GM21390 (cell line): ENCODE data around the gene CDK14.
A peak's percentile ranks its signal among the peaks of the same experiment; 100 is the strongest.

Experiments
- ATAC-seq: cut with Tn5 transposase; IDR thresholded peaks from one replicate; pipeline ENCODE4 v1.9.1; 2021; ENCODE audit not compliant: unreplicated experiment

CDK14 gene

DNA sequence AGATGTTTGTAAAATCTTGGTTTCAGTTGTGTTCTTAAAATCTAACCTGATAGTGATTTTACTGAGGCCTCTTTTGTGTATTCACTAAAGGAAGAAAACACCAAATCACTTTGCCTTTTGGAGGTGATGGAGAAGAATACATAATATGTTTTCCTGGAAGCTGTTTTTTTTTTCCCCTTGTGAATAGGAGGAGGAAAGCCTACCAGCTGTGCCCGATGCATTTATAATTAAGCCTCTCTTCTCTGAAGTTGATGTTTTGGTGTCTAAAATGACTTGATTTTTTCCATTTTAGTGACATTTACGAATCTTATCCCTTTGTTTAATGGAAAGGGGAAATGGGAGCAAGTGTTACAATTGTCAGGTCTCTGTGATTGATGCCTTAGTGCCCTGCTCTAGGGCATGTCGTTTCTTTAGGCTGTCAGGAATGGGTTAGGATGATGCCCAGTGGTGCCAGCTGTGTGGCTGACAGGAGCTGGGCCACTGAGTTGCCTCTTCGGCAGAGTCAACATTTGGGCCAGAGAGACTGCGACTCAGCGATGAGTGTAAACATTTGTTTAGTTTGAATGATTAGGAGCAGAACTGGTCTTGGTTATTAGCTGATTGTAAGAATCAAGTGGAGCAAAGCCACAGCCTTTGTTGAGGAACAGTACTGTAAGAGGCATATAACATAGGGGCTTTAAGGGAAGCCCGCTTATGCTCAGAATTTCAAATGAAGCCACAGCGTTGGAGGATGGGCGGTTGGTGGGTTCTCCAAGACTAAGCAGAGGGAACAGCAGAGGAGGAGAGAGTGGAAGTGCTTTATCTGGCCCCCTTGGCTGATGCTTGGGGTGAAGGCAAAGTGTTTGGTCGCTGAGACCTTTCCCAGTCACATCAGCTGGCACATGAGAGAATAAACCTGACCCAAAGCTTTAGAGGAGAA lies 81.6 kb downstream of the CDK14 start:
- no peak for ATAC-seq

DNA sequence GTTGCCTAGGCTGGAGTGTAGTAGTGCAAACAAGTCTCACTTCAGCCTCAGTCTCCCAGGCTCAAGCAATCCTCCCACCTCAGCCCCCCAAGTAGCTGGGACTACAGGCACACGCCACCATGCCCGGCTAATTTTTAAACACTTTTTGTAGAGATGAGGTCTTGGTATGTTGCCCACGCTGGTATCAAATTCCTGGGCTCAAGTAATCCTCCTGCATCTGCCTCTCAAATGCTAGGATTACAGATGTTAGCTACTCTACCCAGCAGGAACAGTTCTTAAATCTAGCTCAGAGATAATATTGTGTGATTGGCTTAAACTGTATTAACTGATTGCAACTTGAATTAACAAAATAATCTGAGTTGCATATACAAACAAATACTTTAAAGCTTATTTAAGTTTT lies 82.9 kb downstream of the CDK14 start:
- ATAC-seq: no peak

DNA sequence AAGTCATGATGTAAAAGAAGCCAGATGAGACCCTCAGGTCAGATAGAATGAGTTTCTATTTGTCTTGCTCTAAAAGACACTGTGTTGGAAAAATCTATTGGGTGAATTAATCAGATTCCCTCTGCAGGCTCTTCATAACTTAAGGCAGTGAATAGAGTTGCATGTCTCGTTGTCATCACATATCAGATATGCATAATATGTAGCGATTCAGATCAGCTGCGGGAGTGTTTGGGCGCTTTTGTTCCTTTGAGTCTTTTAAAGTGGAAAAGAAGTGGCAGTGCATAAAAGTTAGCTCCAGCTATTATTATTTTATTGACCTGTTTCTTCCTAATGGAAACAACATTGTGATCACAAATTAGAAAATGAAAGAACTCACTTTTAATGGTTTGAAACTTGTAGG lies 84.4 kb downstream of the CDK14 start:
- no peak for ATAC-seq

DNA sequence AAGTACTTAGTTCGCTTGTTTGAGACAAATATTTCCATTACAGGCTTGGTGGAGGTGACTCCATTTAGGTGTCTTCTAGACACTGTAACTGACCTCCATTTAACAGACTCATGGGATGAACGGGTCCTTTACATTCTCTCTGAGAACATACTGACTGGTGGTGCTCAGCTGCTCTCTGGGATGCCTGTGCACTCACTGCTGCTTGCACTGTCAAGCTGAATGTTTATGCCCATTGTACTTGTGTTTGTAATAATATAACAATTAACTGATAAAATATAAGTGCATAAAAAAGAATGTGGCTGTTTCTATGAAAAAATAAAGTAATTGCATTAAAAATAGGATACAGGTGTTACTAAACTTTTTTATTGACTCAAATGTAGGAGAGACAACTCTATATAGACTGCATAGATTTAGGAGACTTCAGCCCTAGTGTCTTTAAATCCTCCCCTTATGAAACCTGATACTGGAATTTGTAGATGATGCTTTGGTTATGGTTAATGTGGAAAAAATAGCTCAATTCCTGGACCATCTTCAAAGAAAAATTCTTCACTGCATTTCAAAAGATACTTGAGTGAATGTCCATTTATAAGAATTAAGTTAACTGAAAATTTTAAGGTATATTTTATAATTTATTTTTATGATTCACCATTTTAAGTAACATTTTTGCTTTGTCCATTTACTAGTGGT lies 85.4 kb downstream of the CDK14 start:
- no peak for ATAC-seq

DNA sequence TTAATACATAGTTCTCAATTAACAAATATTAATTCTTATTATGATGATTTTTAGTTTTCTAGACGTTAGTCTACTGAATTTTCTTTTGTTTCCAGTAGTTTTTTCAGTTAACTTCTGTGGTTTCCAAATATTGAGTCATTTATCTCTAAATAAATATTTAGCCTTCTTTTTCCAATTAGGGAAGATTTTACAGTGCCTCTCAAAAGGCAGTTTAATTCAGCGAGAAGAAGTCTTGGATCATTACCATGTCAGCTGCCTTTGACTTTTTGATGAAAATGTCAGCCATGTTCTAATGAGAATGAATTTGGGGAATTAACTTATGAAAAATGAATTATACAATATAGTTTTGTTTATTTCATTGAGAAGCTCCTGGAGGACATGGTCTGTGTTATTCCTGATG lies 90.0 kb downstream of the CDK14 start:
- no peak for ATAC-seq

DNA sequence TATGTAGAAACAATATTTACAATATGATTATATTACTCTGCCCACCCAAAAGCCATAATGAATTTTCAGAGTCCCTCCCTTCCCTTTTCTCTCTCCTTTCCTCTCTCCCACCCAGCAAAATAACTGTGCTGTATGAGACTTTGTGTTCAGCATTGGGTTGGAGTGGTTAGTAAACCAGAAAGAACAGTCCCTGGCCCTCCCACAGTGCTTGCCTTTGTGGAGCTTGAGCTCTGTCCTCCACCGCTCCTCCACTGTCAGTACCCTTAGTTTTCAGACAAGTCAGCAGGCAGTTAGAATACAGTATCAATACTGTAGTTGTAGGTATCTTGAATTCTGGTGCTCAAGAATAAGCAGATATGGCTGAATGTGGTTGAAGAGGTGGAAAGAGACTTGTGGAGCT lies 92.7 kb downstream of the CDK14 start:
- ATAC-seq: no peak

DNA sequence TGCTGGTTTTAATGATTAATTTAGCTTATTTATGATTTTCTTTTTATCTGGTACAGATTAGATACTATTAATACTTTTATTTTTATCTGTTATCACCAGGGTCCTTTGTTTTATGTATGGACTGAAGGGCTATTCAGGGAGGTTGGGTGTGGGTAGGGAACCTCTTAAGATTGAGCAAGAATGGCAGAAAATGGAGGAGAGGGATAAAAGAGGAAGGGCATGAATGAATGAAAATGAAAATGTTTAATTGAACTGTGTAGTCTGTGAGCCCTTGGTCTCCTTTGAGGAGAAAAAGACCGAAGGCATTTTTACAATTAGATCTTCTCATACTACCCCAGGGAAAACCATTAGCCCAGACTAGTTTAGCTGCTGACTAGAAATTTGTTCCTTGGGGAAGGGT lies 93.1 kb downstream of the CDK14 start:
- no peak for ATAC-seq

DNA sequence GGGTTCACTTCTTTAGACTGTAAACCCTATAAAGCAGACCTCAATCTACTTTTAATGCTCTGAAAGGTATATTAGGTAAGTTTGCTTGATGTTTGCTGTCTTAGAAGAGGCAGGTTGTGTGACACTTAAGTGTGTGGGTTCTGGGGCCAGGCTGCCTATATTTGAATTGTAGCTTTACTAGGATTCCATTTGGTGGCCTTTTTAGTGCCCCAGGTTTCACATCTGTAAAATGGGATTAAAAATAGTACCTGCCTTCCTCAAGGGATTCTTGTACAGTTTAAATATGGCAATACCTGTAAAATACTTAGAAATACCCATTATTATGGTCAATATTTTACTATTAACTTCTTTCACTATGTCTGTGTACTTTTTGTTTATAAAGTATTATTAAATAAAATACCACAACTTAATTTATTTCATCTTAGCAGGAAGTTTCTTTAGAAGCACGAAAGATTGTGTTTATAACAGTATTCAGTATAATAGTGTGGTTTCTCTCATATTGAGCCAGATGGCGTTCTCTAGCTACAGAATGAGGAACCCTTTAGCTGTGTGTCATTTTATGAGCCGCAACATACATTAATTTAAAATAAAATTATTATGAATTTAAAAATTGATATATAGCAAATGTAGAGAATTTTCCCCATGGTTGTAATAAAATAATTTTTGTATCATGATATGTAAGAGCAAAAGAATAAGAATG lies 94.2 kb downstream of the CDK14 start:
- ATAC-seq: peak; percentile 52

DNA sequence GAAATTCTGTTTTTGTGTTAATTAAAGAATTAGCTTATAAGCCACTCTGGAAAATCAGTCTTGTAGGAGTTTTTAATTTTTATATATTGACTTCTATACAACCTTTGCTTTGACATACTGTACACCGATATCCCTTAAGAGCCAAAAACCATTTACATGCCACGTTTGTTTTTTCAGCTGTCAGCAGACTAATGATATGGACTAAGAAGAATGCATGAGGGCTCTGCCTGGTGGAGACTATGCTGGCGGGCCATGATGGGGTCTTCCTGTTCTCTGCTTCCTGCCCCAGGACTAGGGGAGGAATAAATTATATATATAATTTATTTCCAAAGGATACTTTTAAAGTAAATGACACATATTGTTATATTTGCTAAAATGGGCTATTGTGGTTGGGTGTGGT lies 96.3 kb downstream of the CDK14 start:
- no peak for ATAC-seq

DNA sequence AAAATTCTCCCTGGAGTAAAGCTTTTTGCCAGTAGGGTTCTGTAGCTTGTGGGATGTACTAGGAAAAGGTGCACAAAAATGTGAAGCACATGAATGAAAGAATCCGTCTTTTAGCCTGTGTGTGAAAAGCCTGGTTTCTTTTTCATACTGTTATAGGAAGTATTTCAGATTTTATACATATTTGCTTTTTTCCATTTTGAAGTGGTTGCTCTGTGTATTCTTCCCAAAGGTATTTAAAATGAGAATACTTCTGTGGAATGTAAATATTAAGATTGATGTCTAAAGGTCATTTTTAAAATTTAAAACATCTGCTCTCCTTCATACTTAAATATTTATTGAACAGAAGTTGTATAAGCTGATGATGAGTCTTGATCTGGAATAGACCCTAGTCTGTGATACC lies 96.8 kb downstream of the CDK14 start:
- ATAC-seq: no peak

DNA sequence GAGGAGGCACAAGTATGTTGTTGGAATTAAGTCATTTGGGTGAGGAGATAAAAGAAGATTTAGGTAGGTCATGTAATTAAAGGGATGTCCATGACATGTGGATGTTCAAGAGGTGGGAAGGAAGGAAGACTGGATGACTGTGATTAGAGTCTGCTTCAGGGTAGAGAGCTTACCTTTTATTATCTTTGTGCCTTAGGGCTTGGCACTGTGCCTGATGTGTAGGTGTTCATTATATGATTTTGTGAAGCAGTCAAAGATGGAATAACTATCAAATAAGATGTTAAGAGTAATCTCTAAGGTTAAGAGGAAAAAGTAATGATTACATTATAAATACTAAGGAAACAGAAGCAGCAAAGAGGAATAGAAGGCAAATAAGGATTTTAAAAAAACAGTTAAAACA lies 97.8 kb downstream of the CDK14 start:
- no peak for ATAC-seq

DNA sequence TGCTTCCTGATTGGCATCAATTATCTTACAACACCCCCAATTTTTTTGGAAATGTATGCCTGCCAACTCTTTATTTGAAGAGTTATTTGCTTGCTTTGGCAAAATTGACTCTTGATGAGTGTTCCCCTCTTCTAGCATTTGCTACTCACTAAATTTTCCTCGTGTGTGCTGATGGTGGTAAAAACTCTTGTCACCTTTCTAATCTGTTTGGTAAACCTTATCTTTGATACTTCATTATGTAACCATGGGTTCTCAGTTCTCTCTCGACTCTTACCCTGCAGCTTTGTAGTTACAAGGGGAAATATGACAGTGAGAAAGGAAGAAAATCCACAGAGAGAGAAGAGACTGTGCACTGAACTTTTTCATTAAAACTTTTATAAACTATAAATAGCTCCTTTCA lies 102.5 kb downstream of the CDK14 start:
- ATAC-seq: no peak

DNA sequence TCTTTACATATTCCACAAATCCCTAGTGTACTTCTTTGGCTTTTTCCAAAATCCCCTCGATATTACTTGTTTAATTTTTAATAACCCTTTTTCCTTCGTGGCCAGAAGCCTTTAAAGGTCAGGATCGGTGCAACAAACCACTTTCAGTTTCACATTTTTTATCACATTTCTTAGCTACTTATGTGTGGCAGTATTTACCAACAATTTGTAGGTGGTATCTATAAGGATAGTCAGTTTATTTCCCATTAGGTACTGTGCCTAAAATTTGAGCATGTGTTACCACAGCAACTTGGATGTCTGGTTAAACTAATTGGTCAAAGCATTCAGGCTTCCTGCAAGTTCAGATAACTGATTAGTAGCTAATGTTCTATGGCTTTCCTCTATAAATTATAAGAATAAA lies 104.9 kb downstream of the CDK14 start:
- ATAC-seq: no peak

DNA sequence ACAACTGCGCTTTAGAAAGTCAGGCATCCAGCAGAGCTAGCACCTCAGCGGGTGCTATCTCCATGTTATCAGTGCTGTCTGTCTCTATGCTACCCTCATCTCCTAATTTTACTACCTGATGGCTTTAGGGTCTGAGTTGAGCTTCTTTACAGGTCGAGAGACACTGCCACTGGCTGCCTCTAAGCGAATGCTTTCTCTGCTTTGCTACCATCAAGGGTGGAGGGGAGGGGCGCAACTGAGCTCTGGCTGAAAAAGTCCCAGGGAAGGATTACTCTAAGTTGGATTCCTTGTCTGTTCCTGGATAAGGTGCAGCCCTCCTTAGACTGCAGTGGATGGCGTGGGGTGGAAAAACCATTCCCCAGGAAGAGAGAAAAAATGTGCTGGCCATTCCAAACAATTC lies 105.7 kb downstream of the CDK14 start:
- ATAC-seq: no peak

DNA sequence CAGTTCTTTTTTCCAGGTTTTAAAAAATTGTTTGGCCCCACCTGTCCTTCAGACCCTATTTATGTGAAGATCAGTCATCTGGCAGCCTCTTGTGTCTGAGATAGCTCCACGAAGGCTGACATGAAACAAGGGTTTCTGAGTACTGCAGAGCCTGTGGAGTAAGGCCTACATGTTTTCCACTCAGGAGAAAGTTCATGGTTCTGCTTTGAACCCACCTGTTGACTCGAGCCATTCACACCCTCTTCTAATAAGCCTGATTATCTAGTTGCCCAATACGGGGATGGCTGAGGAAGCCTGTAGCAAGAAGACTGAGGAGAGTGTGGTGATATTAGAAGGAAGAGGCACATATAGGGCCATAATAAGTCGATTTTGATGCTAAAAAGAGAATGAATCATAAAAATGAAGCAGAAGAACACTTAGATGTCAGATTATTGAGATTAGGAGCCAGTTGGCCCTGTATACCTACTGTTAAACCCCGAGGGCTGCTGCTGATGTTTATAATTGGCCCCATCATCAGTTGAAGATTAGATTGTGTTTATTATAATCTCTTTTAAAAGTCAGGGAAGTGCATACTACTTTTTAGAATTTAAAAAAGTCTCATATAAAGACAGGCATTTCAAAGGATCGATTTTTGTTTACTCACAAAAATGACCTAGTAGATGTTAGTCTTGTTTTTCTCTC lies 109.4 kb downstream of the CDK14 start:
- no peak for ATAC-seq

DNA sequence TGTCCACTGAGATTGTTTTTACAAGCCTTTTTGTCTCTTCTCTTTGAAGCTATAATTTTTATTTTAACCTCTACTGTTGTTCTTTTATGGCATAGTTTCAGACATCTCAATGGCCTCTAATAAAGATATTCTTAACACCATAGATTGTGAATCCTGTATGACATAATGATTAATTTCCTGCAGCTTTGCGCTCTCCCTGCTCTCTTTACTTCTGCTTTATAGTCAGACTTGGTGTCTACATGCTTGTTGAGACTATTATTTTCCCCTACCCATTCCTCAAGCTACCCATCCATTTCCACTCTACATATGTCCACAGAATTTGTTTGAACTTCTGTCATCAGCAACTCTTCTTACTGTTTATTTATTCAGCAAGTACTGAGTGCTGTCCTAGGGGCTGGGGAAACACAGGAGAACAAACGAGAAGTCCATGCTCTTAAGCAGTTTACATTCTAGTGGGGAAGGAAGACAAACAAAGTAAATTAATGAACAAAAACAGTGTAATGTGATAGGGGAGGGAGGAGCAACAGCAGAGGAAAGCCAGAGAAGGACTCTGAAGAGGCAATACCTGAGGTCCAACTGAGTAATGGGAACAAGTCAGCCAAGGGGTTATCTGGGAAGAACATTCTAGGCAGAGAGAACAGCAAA lies 110.1 kb downstream of the CDK14 start:
- ATAC-seq: no peak

DNA sequence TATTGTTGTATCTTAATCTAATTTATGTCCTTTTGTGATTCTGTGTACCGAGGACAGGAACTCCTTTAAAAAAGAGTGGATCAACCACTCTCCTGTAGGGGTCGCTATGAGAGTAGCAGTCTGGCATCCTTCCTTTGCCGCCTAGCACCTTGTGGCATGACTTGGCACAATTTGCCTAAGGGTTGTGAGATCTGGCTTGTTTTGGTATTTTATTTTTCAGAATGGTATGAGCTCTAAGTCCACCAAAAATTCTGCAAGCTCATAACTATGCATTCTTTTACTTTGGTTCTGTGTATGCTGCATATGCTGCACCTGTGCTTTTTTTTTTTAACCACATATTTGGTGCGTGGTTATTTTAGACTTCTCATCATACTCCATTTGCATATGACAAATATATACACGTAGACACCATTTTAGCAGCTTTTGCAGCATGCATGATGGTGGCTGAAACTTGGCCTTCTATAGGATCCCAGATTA lies 112.8 kb downstream of the CDK14 start:
- peak; percentile 66 for ATAC-seq

DNA sequence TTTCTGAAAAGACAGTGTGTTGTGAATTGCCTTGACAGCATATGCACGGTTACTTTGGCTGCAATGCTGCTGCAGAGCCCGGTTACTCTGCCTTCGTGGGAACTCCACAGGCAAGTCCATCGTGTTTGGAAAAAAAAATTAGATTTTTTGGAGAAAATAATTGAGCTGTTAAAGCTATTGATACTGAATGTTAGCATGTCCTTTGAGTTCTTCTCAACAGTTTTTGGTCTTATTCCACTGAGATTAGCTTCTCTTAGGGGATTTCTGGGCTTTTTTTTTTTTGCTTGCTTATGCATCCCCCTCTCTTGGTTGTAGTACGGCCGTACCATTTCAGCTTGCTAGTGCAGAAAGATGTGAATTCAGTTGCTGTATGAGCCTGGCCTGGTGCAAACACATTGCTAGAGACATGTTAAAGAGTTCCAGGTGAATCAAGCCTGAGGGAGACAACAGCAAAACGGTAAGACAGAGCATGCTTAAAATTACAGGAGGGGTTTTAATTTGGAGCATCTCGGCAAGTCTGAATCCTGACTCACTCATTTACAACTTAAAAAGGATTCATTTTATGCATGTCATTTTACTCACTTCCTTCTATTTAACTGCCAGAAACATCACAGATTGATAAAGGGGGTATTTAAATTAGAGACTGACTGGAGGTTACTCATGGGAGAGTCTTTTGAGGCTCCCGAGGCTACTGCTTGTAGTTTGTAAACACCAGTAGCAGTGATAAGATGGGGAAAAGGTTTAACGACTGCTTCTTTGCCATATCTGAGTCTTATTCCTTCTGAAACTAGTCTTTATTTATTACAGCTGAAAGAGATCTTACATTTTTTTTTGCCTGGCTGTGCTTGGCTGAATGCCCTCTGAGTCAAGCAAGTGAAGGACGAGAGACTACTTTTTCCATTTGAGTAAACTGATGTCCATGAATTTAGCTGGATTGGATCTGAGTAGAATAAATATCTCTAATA lies 113.7 kb downstream of the CDK14 start:
- ATAC-seq: peak; percentile 37

DNA sequence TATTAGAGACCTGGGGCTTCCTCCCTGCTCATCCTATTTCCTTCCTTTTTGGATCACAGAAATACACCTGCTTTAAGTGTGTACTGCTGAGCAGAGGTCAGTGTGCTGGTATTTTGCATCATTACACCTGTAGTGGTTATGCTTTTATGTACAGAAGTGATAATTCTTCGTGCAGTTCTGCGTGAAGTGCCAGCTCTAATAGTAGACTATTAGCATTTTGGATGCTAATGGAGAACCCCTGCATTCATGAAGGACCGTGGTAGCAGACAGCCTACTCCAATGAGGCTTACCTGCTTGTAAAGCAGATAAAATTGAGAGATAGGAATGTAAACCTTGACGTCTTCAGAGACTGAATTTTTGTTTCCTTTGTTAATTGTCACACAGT lies 114.3 kb downstream of the CDK14 start:
- no peak for ATAC-seq

DNA sequence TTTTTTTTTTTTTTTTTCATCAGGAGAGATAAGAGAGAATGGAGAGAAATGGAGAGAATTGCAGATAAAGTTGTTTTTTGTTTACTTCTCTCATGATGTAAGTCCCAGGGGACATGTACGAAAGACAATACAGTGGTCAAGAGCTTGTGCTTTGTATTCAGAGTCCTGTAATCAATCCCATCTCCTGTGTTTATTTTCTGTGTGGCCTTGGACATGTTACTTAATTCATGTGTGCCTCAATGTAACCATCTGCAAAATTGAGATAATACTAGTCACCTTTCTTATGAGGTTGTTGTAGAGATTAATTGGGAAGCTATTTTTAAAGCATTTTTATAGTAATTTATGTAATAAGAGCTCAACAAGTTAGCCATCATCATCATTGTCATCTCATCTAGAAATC lies 117.5 kb downstream of the CDK14 start:
- ATAC-seq: no peak
